ENCODE measurements around the gene NKX2-8.

- TF ChIP-seq CTCF (IDR thresholded peaks at IDR 0.05), result no peak
- TF ChIP-seq POLR2A (IDR thresholded peaks at IDR 0.05), result no peak
Observed at GRCh38 chr14:36619131-36619530, 36.7 kb upstream of the NKX2-8 start.
